ENCODE data around the gene PRDX5.

PRDX5 gene

DNA sequence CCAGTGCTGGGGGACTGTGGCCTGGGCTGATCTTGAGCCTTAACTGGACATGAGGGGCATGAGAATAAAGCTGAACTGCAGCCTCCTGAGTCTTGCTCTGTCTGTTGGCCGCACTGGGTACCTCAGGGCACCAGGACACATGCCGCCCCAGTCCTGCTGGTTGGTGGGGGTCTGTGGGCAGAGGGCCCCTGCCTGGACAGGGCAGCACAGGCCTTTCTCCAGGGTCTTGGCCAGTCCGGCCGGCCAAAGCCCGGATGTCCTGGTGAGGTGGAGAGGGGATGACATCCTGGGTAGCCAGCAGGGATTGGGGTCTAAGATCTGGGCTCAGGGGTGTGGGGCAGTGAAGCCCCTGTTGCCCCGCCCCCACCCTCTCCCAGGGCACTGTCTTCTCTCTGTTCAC is 39.5 kb downstream of the PRDX5 start:
- 100% methylated on average over 2 of the region's 6 CpGs for WGBS (ENCODE audit: insufficient coverage)
- Histone ChIP-seq H3K27ac (ENCODE audit: insufficient read depth in 1 of 2, low read depth in 1 of 2, low read length in 2 of 2, poor library complexity in 1 of 2, severe bottlenecking in 2 of 2) (no peak overlapping the region), H3K9me3 (ENCODE audit: control extremely low read depth in 1 of 5, control insufficient read depth in 4 of 5, insufficient read depth in 2 of 5, low read depth in 1 of 5, low read length in 4 of 5) (no peaks in the 10 kb centered on the region), H3K4me1 (ENCODE audit: control extremely low read depth in 1 of 4, control insufficient read depth in 4 of 4, insufficient read depth in 4 of 4, low read length in 3 of 4) (peaks cover 2 to 74% (median 51%) of the 10 kb centered on the region in 4 experiments), H3K36me3 (ENCODE audit: control insufficient read depth in 4 of 4, insufficient read depth in 4 of 4, low read length in 3 of 4) (peaks cover 3 to 15% (median 10%) of the 10 kb centered on the region in 4 experiments), H3K4me3 (ENCODE audit: control insufficient read depth in 1 of 7, extremely low read depth in 1 of 7, insufficient read depth in 4 of 7, low read depth in 2 of 7, low read length in 6 of 7) (no peak overlapping the region), H3K27me3 (replicated peaks in 2 of 5; ENCODE audit: control insufficient read depth in 4 of 5, insufficient read depth in 5 of 5, low read length in 4 of 5) (no peaks in the 10 kb centered on the region)
- POLR2A ChIA-PET = interaction anchor here (0.6 kb wide), 1 partner anchor 145 kb away, joined by 3 read pairs; no protein-coding TSS in a partner anchor
- DNase-seq = no peak
- CTCF ChIA-PET = interaction anchor here (0.6 to 10.8 kb wide), 14 partner anchors 13 to 384 kb away, joined by 3 to 154 read pairs (median 6); partner anchors contain the start of genes CCDC88B, ESRRA, FERMT3 and PRDX5

DNA sequence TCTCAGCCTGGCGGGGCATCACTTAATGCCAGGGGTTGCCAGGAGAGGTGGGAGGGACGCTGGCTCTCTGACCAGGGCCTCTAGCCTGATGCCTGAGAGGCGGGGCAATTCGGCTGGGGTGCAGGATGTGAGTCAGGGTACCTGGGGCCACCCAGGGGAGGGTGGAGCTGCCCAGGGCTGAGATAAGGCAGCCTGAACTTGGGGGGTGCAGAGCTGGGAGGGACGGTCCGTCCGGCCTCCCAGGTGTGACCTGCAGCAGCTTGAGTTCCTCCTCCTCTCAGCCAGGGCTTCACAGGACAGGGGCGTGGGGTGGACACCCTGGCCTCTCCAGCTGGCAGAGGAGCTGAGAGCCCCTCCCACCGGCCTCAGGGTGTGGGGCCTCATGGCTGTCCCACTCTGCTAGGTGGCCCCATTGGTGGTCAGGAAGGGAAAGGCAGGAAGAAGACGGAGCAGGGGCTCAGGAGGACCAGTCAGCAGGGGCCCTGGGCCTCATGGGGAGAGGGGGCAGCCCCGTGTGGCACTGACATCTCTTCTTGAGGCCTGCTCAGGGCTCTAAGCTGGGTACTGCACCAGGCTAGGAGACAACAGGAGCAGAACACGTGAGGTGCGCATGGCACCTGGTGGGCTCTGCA is 40.1 kb downstream of the PRDX5 start:
- ChIA-PET POLR2A (interaction anchor here (0.5 to 0.6 kb wide), 2 partner anchors 22 to 146 kb away, joined by 3 to 6 read pairs; no protein-coding TSS in a partner anchor), CTCF (interaction anchor here (1.2 to 10.8 kb wide), 10 partner anchors 13 to 384 kb away, joined by 3 to 154 read pairs (median 14); partner anchors contain the start of genes CCDC88B, ESRRA, FERMT3 and PRDX5)
- Histone ChIP-seq H3K4me3 (ENCODE audit: control insufficient read depth in 1 of 7, extremely low read depth in 1 of 7, insufficient read depth in 4 of 7, low read depth in 2 of 7, low read length in 6 of 7) (peak overlapping the region in 2 of 7 experiments; percentile 80 to 84), H3K36me3 (ENCODE audit: control insufficient read depth in 4 of 4, insufficient read depth in 4 of 4, low read length in 3 of 4) (peaks cover 4 to 21% (median 13%) of the 10 kb centered on the region in 4 experiments), H3K9me3 (ENCODE audit: control extremely low read depth in 1 of 5, control insufficient read depth in 4 of 5, insufficient read depth in 2 of 5, low read depth in 1 of 5, low read length in 4 of 5) (no peaks in the 10 kb centered on the region), H3K27ac (ENCODE audit: insufficient read depth in 1 of 2, low read depth in 1 of 2, low read length in 2 of 2, poor library complexity in 1 of 2, severe bottlenecking in 2 of 2) (peak overlapping the region in 1 of 2 experiments; percentile 70), H3K27me3 (replicated peaks in 2 of 5; ENCODE audit: control insufficient read depth in 4 of 5, insufficient read depth in 5 of 5, low read length in 4 of 5) (no peaks in the 10 kb centered on the region), H3K4me1 (ENCODE audit: control extremely low read depth in 1 of 4, control insufficient read depth in 4 of 4, insufficient read depth in 4 of 4, low read length in 3 of 4) (peaks cover 2 to 74% (median 51%) of the 10 kb centered on the region in 4 experiments)
- DNase-seq = no peak
- 78% methylated on average over 7 of the region's 13 CpGs for WGBS (ENCODE audit: insufficient coverage)

DNA sequence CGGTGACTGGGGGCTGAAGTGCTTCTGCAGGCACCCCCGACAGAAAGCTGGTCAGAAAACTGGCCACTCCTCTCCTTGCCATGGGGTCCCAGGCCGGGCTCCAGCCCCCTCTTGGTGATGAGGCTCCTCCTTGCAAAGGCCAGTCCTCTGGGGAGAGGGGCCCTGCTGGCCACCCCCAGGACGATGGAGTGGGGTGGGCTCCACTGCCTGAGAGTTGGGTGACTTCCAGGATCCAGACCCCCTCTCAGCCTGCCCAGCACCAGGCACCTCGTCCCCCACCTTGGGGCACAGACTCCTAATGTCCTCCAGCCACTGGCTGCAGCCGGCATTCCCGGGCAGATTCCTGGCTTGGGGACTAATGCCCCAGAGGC is 40.6 kb downstream of the PRDX5 start:
- Histone ChIP-seq H3K9me3 (ENCODE audit: control extremely low read depth in 1 of 5, control insufficient read depth in 4 of 5, insufficient read depth in 2 of 5, low read depth in 1 of 5, low read length in 4 of 5) (no peaks in the 10 kb centered on the region), H3K4me3 (ENCODE audit: control insufficient read depth in 1 of 7, extremely low read depth in 1 of 7, insufficient read depth in 4 of 7, low read depth in 2 of 7, low read length in 6 of 7) (peak overlapping the region in 6 of 7 experiments; percentile 61 to 86 (median 78)), H3K36me3 (ENCODE audit: control insufficient read depth in 4 of 4, insufficient read depth in 4 of 4, low read length in 3 of 4) (peaks cover 6 to 26% (median 16%) of the 10 kb centered on the region in 4 experiments), H3K27ac (ENCODE audit: insufficient read depth in 1 of 2, low read depth in 1 of 2, low read length in 2 of 2, poor library complexity in 1 of 2, severe bottlenecking in 2 of 2) (peak overlapping the region in 1 of 2 experiments; percentile 70), H3K4me1 (ENCODE audit: control extremely low read depth in 1 of 4, control insufficient read depth in 4 of 4, insufficient read depth in 4 of 4, low read length in 3 of 4) (peaks cover 2 to 79% (median 51%) of the 10 kb centered on the region in 4 experiments), H3K27me3 (replicated peaks in 2 of 5; ENCODE audit: control insufficient read depth in 4 of 5, insufficient read depth in 5 of 5, low read length in 4 of 5) (no peaks in the 10 kb centered on the region)
- WGBS (ENCODE audit: insufficient coverage) = 25% methylated on average over 5 of the region's 7 CpGs
- ChIA-PET CTCF (interaction anchor here (3.1 to 10.8 kb wide), 5 partner anchors 14 to 291 kb away, joined by 11 to 154 read pairs (median 29); partner anchors contain the start of genes CCDC88B, ESRRA and FERMT3), POLR2A (interaction anchor here (0.5 kb wide), 1 partner anchor 22 kb away, joined by 6 read pairs; no protein-coding TSS in a partner anchor)
- no peak for DNase-seq

DNA sequence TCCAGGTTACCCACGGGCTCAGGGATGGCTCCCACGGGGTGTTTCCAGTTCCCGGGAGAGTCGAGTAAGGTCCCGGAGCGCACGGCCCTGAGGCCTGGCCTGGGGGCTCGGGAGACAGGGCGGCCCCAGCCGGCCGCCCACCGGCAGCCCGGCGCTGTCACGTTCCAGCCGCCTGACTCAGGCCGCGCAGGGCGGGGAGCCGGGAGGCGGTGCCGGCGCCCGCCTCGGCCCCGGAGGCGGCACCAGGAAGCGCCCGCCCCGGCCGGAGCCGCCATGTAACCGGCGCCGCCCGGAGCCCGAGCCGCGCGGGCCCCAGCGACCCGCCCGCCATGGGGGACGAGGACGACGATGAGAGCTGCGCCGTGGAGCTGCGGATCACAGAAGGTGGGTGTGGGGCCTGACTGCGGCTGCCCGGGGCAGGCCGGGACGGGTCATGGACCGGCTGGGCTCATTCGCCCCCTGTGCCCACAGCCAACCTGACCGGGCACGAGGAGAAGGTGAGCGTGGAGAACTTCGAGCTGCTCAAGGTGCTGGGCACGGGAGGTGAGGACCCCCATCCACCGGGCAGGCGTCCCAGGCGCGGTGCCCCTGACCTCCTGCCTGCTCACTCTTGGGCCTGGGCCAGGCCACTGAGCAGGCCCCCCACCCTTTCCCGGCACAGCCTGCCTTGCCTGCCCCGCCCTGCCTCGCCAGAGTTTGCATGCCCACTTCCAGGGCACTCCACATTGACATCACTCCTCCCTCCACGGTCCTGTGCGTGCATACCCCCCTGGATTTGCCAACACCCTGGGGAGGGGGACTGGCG is 41.2 kb downstream of the PRDX5 start, which contains the start of gene RPS6KA4:
TSS of gene RPS6KA4 (plus strand) at position 256 of the 805 bp plus-strand sequence. CDS start at position 330, 74 bp downstream.
- CTCF ChIA-PET = interaction anchor here (0.8 to 10.1 kb wide), 9 partner anchors 14 to 306 kb away, joined by 3 to 154 read pairs (median 6); partner anchors contain the start of genes CCDC88B, ESRRA, FERMT3 and PRDX5
- Histone ChIP-seq H3K4me3 (ENCODE audit: control insufficient read depth in 1 of 7, extremely low read depth in 1 of 7, insufficient read depth in 4 of 7, low read depth in 2 of 7, low read length in 6 of 7) (peak within 1 kb of the TSS; percentile 52 to 86 (median 75)), H3K36me3 (ENCODE audit: control insufficient read depth in 4 of 4, insufficient read depth in 4 of 4, low read length in 3 of 4) (peaks cover 6 to 31% (median 18%) of the 10 kb centered on the region in 4 experiments), H3K27me3 (replicated peaks in 2 of 5; ENCODE audit: control insufficient read depth in 4 of 5, insufficient read depth in 5 of 5, low read length in 4 of 5) (no peaks in the 10 kb centered on the region), H3K9me3 (ENCODE audit: control extremely low read depth in 1 of 5, control insufficient read depth in 4 of 5, insufficient read depth in 2 of 5, low read depth in 1 of 5, low read length in 4 of 5) (no peaks in the 10 kb centered on the region), H3K27ac (ENCODE audit: insufficient read depth in 1 of 2, low read depth in 1 of 2, low read length in 2 of 2, poor library complexity in 1 of 2, severe bottlenecking in 2 of 2) (peak within 1 kb of the TSS in 1 of 2 experiments; percentile 70), H3K4me1 (ENCODE audit: control extremely low read depth in 1 of 4, control insufficient read depth in 4 of 4, insufficient read depth in 4 of 4, low read length in 3 of 4) (peaks cover 2 to 82% (median 51%) of the 10 kb centered on the region in 4 experiments)
- DNase-seq = peak in 2 of 3 donors; percentile 48 to 63
- WGBS (ENCODE audit: insufficient coverage) = under 1% methylated on average over 59 of the region's 70 CpGs
- POLR2A ChIA-PET = interaction anchor here (2.2 kb wide), 1 partner anchor 42 kb away, joined by 6 read pairs; the partner anchor contains the start of genes PRDX5 and TRMT112

DNA sequence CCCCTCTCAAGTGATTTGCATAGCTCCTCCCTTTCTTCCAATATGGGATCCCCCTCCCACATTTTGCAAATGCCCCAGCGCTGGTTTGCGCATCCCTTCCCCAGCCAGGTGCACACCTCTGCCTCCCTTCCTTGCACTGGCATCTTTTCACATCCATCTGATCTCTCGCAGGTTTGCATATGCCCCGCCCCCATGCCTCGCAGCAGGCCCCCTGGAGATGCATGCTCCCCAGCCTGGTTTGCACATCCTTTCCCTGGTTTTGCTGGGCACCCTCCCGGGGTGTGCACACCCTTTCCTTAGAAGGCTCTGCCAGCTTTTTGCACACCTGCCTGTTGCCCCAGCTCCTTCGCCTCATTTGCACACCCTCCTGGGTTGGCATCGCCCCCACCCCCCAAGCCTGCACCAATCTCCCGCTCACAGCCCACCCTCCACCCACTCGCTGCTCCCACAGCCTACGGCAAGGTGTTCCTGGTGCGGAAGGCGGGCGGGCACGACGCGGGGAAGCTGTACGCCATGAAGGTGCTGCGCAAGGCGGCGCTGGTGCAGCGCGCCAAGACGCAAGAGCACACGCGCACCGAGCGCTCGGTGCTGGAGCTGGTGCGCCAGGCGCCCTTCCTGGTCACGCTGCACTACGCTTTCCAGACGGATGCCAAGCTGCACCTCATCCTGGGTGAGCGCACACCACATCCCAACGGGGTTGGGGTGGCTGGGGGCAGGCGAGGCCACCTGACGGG is 42.0 kb downstream of the PRDX5 start:
- H3K36me3 ChIP-seq (ENCODE audit: control insufficient read depth in 4 of 4, insufficient read depth in 4 of 4, low read length in 3 of 4) = peaks cover 7 to 36% (median 22%) of the 10 kb centered on the region in 4 experiments
- WGBS (ENCODE audit: insufficient coverage) = 5% methylated on average over 31 of the region's 38 CpGs
- H3K4me1 ChIP-seq (ENCODE audit: control extremely low read depth in 1 of 4, control insufficient read depth in 4 of 4, insufficient read depth in 4 of 4, low read length in 3 of 4) = peaks cover 2 to 81% (median 47%) of the 10 kb centered on the region in 4 experiments
- H3K9me3 ChIP-seq (ENCODE audit: control extremely low read depth in 1 of 5, control insufficient read depth in 4 of 5, insufficient read depth in 2 of 5, low read depth in 1 of 5, low read length in 4 of 5) = no peaks in the 10 kb centered on the region
- no peak overlapping the region for H3K27ac ChIP-seq (ENCODE audit: insufficient read depth in 1 of 2, low read depth in 1 of 2, low read length in 2 of 2, poor library complexity in 1 of 2, severe bottlenecking in 2 of 2)
- peak; percentile 53 to 75 (median 64) for DNase-seq
- peak overlapping the region; percentile 9 to 86 (median 75) for H3K4me3 ChIP-seq (ENCODE audit: control insufficient read depth in 1 of 7, extremely low read depth in 1 of 7, insufficient read depth in 4 of 7, low read depth in 2 of 7, low read length in 6 of 7)
- H3K27me3 ChIP-seq (replicated peaks in 2 of 5; ENCODE audit: control insufficient read depth in 4 of 5, insufficient read depth in 5 of 5, low read length in 4 of 5) = no peaks in the 10 kb centered on the region
- ChIA-PET POLR2A (interaction anchor here (2.2 kb wide), 1 partner anchor 43 kb away, joined by 6 read pairs; the partner anchor contains the start of genes PRDX5 and TRMT112), CTCF (interaction anchor here (0.7 to 10.1 kb wide), 17 partner anchors 13 to 329 kb away, joined by 3 to 154 read pairs (median 4); partner anchors contain the start of genes CCDC88B, FERMT3, PRDX5 and TRMT112)

DNA sequence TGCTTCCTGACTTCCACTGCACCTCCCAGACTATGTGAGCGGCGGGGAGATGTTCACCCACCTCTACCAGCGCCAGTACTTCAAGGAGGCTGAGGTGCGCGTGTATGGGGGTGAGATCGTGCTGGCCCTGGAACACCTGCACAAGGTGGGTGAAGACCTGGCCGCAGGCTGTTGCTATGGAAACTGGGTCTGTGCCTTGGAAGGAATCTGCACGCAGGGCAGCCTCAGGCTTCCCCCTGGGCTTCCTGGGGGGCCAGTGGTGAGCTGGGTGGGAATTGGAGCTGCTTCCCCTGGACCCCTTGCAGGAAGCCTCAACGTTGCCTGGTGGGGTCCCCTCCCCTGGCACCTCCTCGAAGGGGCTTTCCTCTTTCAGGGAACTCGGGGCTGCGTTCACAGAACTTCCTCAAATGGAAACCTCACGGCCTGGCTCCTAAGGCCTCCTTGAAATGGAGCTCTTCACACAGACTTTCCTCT is 42.6 kb downstream of the PRDX5 start:
- Histone ChIP-seq H3K4me3 (ENCODE audit: control insufficient read depth in 1 of 7, extremely low read depth in 1 of 7, insufficient read depth in 4 of 7, low read depth in 2 of 7, low read length in 6 of 7) (peak overlapping the region in 6 of 7 experiments; percentile 25 to 86 (median 78)), H3K4me1 (ENCODE audit: control extremely low read depth in 1 of 4, control insufficient read depth in 4 of 4, insufficient read depth in 4 of 4, low read length in 3 of 4) (peaks cover 2 to 81% (median 41%) of the 10 kb centered on the region in 4 experiments), H3K27ac (ENCODE audit: insufficient read depth in 1 of 2, low read depth in 1 of 2, low read length in 2 of 2, poor library complexity in 1 of 2, severe bottlenecking in 2 of 2) (no peak overlapping the region), H3K36me3 (ENCODE audit: control insufficient read depth in 4 of 4, insufficient read depth in 4 of 4, low read length in 3 of 4) (peaks cover 10 to 42% (median 24%) of the 10 kb centered on the region in 4 experiments), H3K27me3 (replicated peaks in 2 of 5; ENCODE audit: control insufficient read depth in 4 of 5, insufficient read depth in 5 of 5, low read length in 4 of 5) (no peaks in the 10 kb centered on the region), H3K9me3 (ENCODE audit: control extremely low read depth in 1 of 5, control insufficient read depth in 4 of 5, insufficient read depth in 2 of 5, low read depth in 1 of 5, low read length in 4 of 5) (no peaks in the 10 kb centered on the region)
- WGBS (ENCODE audit: insufficient coverage) = 3% methylated on average over 10 of the region's 13 CpGs
- ChIA-PET CTCF (interaction anchor here (0.6 to 10.1 kb wide), 14 partner anchors 12 to 328 kb away, joined by 3 to 154 read pairs (median 4); partner anchors contain the start of genes CCDC88B, FERMT3, PRDX5 and TRMT112), POLR2A (interaction anchor here (2.2 kb wide), 1 partner anchor 43 kb away, joined by 6 read pairs; the partner anchor contains the start of genes PRDX5 and TRMT112)
- DNase-seq = peak; percentile 58 to 89 (median 88)
